H9 (cell line): Measurements from ENCODE around the gene ATP2B2. TPM values are rescaled to one million over a fixed set of nuclear protein-coding genes. Genes with fewer than 3 reads are reported as not detected.

Experiments
- DNase-seq: peaks from one replicate; pipeline ENCODE4 v3.0.0-alpha.2; 2017
- H2AFZ ChIP-seq: one replicate; pipeline ENCODE4 v1.6.1; 2013; ENCODE audit warnings: mild to moderate bottlenecking, low read length, control low read depth, moderate library complexity
- H2AK5ac ChIP-seq: 2 replicates; pipeline ENCODE4 v1.6.1; 2013; ENCODE audit warnings: low read length, control low read depth, mixed read lengths; ENCODE audit not compliant: insufficient read length
- H2BK120ac ChIP-seq: one replicate; pipeline ENCODE4 v1.6.1; 2013; ENCODE audit warnings: low read depth, mild to moderate bottlenecking, low read length, control low read depth, inconsistent platforms; ENCODE audit not compliant: poor library complexity, severe bottlenecking
- H2BK12ac ChIP-seq: 2 replicates; pipeline ENCODE4 v1.6.1; 2013; ENCODE audit warnings: low read length, control low read depth, mixed read lengths, low read depth; ENCODE audit not compliant: insufficient read length
- H2BK15ac ChIP-seq: 2 replicates; pipeline ENCODE4 v1.6.1; 2013; ENCODE audit warnings: low read depth, low read length, control low read depth
- H2BK20ac ChIP-seq: one replicate; pipeline ENCODE4 v1.6.1; 2013; ENCODE audit warnings: low read depth, mild to moderate bottlenecking, low read length, control low read depth, inconsistent platforms; ENCODE audit not compliant: poor library complexity, severe bottlenecking
- H2BK5ac ChIP-seq: 2 replicates; pipeline ENCODE4 v1.6.1; 2013; ENCODE audit warnings: low read length, control low read depth, mixed read lengths; ENCODE audit not compliant: insufficient read length
- H3K14ac ChIP-seq: 2 replicates; pipeline ENCODE4 v1.6.1; 2013; ENCODE audit warnings: low read length, control low read depth; ENCODE audit not compliant: insufficient read depth
- H3K18ac ChIP-seq: 2 replicates; pipeline ENCODE4 v1.6.1; 2013; ENCODE audit warnings: low read depth, mild to moderate bottlenecking, mixed read lengths, low read length, control low read depth; ENCODE audit not compliant: insufficient read length
- H3K23ac ChIP-seq: 2 replicates; pipeline ENCODE4 v1.6.1; 2013; ENCODE audit warnings: low read length, control low read depth, mixed read lengths, low read depth; ENCODE audit not compliant: insufficient read length
- H3K23me2 ChIP-seq: 2 replicates; pipeline ENCODE4 v1.6.1; 2013; ENCODE audit warnings: low read depth, mild to moderate bottlenecking, mixed read lengths, low read length, control low read depth; ENCODE audit not compliant: insufficient read length, poor library complexity, severe bottlenecking
- H3K27ac ChIP-seq: 2 replicates; pipeline ENCODE4 v1.5.1; 2013; ENCODE audit warnings: low read length, control low read depth, mixed read lengths, low read depth; ENCODE audit not compliant: insufficient read length
- H3K27me3 ChIP-seq: 2 replicates; pipeline ENCODE4 v1.6.1; 2013; ENCODE audit warnings: low read length, control low read depth, inconsistent platforms; ENCODE audit not compliant: insufficient read depth
- H3K4ac ChIP-seq: 2 replicates; pipeline ENCODE4 v1.6.1; 2013; ENCODE audit warnings: low read depth, mild to moderate bottlenecking, control low read depth, inconsistent platforms, low read length, moderate library complexity
- H3K4me1 ChIP-seq: 2 replicates; pipeline ENCODE4 v1.6.1; 2013; ENCODE audit warnings: low read length, control low read depth, inconsistent platforms; ENCODE audit not compliant: insufficient read depth
- H3K4me2 ChIP-seq: 2 replicates; pipeline ENCODE4 v1.6.1; 2013; ENCODE audit warnings: low read length, control low read depth, mixed read lengths; ENCODE audit not compliant: insufficient read length, insufficient read depth
- H3K56ac ChIP-seq: 2 replicates; pipeline ENCODE4 v1.6.1; 2013; ENCODE audit warnings: low read depth, mild to moderate bottlenecking, mixed read lengths, low read length, control low read depth; ENCODE audit not compliant: insufficient read length
- H3K79me1 ChIP-seq: 2 replicates; pipeline ENCODE4 v1.6.1; 2013; ENCODE audit warnings: low read depth, mild to moderate bottlenecking, moderate library complexity, low read length, control low read depth, inconsistent platforms; ENCODE audit not compliant: insufficient read depth, poor library complexity, severe bottlenecking
- H3K79me2 ChIP-seq: 2 replicates; pipeline ENCODE4 v1.6.1; 2013; ENCODE audit warnings: low read length, control low read depth, inconsistent platforms; ENCODE audit not compliant: insufficient read depth
- H3K9ac ChIP-seq: 2 replicates; pipeline ENCODE4 v1.6.1; 2013; ENCODE audit warnings: low read length, control low read depth, mixed read lengths; ENCODE audit not compliant: insufficient read length; ENCODE audit errors: extremely low read depth
- H3K9me3 ChIP-seq: one replicate; pipeline ENCODE4 v1.6.1; 2013; ENCODE audit warnings: low read depth, low read length, inconsistent platforms; ENCODE audit not compliant: control insufficient read depth
- H3T11ph ChIP-seq: one replicate; pipeline ENCODE4 v1.6.1; 2013; ENCODE audit warnings: mild to moderate bottlenecking, low read length, control low read depth, inconsistent platforms
- H4K20me1 ChIP-seq: one replicate; pipeline ENCODE4 v1.6.1; 2013; ENCODE audit not compliant: control insufficient read depth, insufficient read length, insufficient read depth
- H4K5ac ChIP-seq: 2 replicates; pipeline ENCODE4 v1.6.1; 2013; ENCODE audit warnings: low read depth, mild to moderate bottlenecking, mixed read lengths, low read length, control low read depth; ENCODE audit not compliant: insufficient read length
- H4K8ac ChIP-seq: replicated peaks from 2 replicates; pipeline ENCODE4 v1.6.1; 2013; ENCODE audit warnings: low read length, control low read depth, mixed read lengths, low read depth; ENCODE audit not compliant: insufficient read length
- H4K91ac ChIP-seq: 2 replicates; pipeline ENCODE4 v1.6.1; 2013; ENCODE audit warnings: low read depth, mild to moderate bottlenecking, moderate library complexity, mixed read lengths, low read length, control low read depth; ENCODE audit not compliant: insufficient read length
- H3K27ac Mint-ChIP-seq, 3 experiments: 2 replicates in 2 of 3; 3 replicates in 1 of 3; pipeline ENCODE4 v1.8.0; 2020 to 2021; ENCODE audit warnings: mixed read lengths in 3 of 3, mild to moderate bottlenecking in 1 of 3, moderate library complexity in 1 of 3
- H3K27me3 Mint-ChIP-seq: 2 replicates; pipeline ENCODE4 v1.8.0; 2021; ENCODE audit warnings: low read depth, mild to moderate bottlenecking, moderate library complexity, mixed read lengths
- H3K36me3 Mint-ChIP-seq, 3 experiments: 2 replicates in 2 of 3; 3 replicates in 1 of 3; pipeline ENCODE4 v1.8.0; 2020 to 2021; ENCODE audit warnings: low read depth in 3 of 3, mixed read lengths in 3 of 3; ENCODE audit not compliant: insufficient read depth in 1 of 3
- H3K4me1 Mint-ChIP-seq, 2 experiments: 2 replicates each; pipeline ENCODE4 v1.8.0; 2020; ENCODE audit warnings: mixed read lengths in 2 of 2
- H3K4me3 Mint-ChIP-seq, 2 experiments: 2 replicates in 1 of 2; 3 replicates in 1 of 2; pipeline ENCODE4 v1.8.0; 2020 to 2021; ENCODE audit warnings: mild to moderate bottlenecking in 2 of 2, mixed read lengths in 2 of 2, moderate library complexity in 1 of 2
- H3K9me3 Mint-ChIP-seq, 2 experiments: 2 replicates in 1 of 2; 3 replicates in 1 of 2; pipeline ENCODE4 v1.8.0; 2020; ENCODE audit warnings: mild to moderate bottlenecking in 2 of 2, mixed read lengths in 2 of 2, moderate library complexity in 1 of 2
- WGBS: extraction: QIAGEN DNeasy Blood & Tissue Kit; methylation state at CpG from one replicate; pipeline ENCODE4 v1.1.7; 2013; ENCODE audit warnings: missing lambda C conversion rate, low lambda C conversion rate, mixed read lengths; ENCODE audit not compliant: insufficient read length; ENCODE audit errors: extremely low coverage; 5-methylcytosine and 5-hydroxymethylcytosine counted together
- total RNA-seq: library from RNA; stranded (reverse); gene quantifications from 2 replicates; pipeline ENCODE4 v1.2.1, GENCODE V29; 2021
- TF ChIP-seq, protein P1 (sequence below): fragments of 200-600 bp; sonication (generic); conservative IDR thresholded peaks from 3 replicates; pipeline ENCODE4 v1.8.0; 2021; ENCODE audit warnings: antibody characterized with exemption, mild to moderate bottlenecking

Gene ATP2B2
- total RNA-seq, 1 experiment from 2014 or later, result 0.33 TPM

DNA sequence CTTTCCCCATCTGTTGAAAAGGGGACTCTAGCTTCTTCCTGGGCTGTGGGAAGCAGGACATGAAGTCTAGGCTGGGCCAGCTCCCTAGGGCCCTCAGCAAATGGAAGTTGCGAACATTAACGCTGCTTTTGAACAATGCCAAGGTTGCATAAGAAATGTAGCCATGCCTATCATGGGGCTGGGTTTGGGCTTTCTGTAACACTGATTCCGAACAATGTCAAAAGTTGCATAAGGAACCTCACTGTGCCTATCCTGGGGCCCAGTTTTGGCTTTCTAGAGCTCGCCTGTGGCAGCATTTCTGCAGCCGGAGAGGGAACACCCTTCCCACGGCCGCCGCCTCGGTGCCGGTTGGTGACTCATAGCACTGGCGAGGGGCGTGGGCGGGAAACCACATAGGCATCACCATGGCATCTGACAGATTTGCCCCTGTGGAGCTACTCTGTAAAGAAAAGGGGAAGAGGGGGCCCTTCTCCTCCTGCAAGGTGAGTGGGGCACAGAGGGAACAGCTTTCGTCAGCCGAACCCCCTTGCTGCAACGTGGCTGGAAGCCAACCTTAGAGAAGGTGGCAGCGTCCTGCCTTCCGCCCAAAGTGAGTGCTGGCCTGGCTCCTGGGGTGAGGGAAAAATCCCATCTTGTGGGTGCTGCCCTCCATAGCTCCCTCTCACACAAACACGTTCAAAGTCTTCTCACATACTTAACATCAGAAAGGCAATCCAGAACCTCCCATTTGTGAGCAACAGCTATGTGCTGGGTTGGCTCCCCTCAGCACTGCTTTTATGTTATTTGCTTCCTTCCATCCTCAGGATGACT is 46.6 kb upstream of the ATP2B2 start:
- WGBS, result no CpG with 5 or more reads among the region's 19 CpGs
- no peaks in the 10 kb centered on the region for H3K9me3 Mint-ChIP-seq
- H3K79me1 ChIP-seq, result no peaks in the 10 kb centered on the region
- H3K27ac ChIP-seq, result no peak overlapping the region
- H3K79me2 ChIP-seq, result no peaks in the 10 kb centered on the region
- no peak overlapping the region for H2BK120ac ChIP-seq
- no peak overlapping the region for H3K4ac ChIP-seq
- H3K27me3 ChIP-seq, result no peaks in the 10 kb centered on the region
- no peak overlapping the region for H4K91ac ChIP-seq
- H3T11ph ChIP-seq, result no peak overlapping the region
- H2BK5ac ChIP-seq, result no peak overlapping the region
- DNase-seq, result peak; percentile 24
- H3K9ac ChIP-seq, result no peak overlapping the region
- H3K4me2 ChIP-seq, result no peak overlapping the region
- H2BK20ac ChIP-seq, result no peak overlapping the region
- 0 out of 2 replicates have a peak, but pooled peaks cover 3% of the 10 kb centered on the region for H3K4me1 ChIP-seq
- no peak overlapping the region for H2BK12ac ChIP-seq
- no peak overlapping the region for H2AK5ac ChIP-seq
- no peak overlapping the region for H3K56ac ChIP-seq
- H3K9me3 ChIP-seq, result no peaks in the 10 kb centered on the region
- no peaks in the 10 kb centered on the region for H3K36me3 Mint-ChIP-seq
- H3K23me2 ChIP-seq, result no peaks in the 10 kb centered on the region
- TF ChIP-seq, protein P1, sequence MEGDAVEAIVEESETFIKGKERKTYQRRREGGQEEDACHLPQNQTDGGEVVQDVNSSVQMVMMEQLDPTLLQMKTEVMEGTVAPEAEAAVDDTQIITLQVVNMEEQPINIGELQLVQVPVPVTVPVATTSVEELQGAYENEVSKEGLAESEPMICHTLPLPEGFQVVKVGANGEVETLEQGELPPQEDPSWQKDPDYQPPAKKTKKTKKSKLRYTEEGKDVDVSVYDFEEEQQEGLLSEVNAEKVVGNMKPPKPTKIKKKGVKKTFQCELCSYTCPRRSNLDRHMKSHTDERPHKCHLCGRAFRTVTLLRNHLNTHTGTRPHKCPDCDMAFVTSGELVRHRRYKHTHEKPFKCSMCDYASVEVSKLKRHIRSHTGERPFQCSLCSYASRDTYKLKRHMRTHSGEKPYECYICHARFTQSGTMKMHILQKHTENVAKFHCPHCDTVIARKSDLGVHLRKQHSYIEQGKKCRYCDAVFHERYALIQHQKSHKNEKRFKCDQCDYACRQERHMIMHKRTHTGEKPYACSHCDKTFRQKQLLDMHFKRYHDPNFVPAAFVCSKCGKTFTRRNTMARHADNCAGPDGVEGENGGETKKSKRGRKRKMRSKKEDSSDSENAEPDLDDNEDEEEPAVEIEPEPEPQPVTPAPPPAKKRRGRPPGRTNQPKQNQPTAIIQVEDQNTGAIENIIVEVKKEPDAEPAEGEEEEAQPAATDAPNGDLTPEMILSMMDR, result no peak
- no peak overlapping the region for H3K4me3 Mint-ChIP-seq
- H4K8ac ChIP-seq, result no peak overlapping the region
- no peak overlapping the region for H2BK15ac ChIP-seq
- no peak overlapping the region for H4K5ac ChIP-seq
- no peak overlapping the region for H3K18ac ChIP-seq
- H3K27ac Mint-ChIP-seq, result peak overlapping the region in 2 of 3 experiments; percentile 13 to 52; a peak in 2 of 7 replicates
- H4K20me1 ChIP-seq, result no peaks in the 10 kb centered on the region
- H3K4me1 Mint-ChIP-seq, result peaks cover 30 to 46% of the 10 kb centered on the region in 2 experiments
- H3K27me3 Mint-ChIP-seq, result peaks cover 6% of the 10 kb centered on the region
- H3K14ac ChIP-seq, result no peak overlapping the region
- H3K23ac ChIP-seq, result no peak overlapping the region
- H2AFZ ChIP-seq, result no peak overlapping the region
